Measurements from ENCODE around the gene KRT33A.

GRCh38 chr17:41307647-41308046 is 43.0 kb downstream of the KRT33A start:
- TF ChIP-seq POLR2A (IDR thresholded peaks at IDR 0.05) (no peak), CTCF (IDR thresholded peaks at IDR 0.05) (no peak)

All from gastroesophageal sphincter (tissue), 3 donors.